NCI-H774 (cell line): ENCODE results near the gene YARS1.

ENCODE experiments used
- DNase-seq: peaks from one replicate; lab custom pipeline; 2025; lab: John Stamatoyannopoulos, UW

Gene YARS1

DNA sequence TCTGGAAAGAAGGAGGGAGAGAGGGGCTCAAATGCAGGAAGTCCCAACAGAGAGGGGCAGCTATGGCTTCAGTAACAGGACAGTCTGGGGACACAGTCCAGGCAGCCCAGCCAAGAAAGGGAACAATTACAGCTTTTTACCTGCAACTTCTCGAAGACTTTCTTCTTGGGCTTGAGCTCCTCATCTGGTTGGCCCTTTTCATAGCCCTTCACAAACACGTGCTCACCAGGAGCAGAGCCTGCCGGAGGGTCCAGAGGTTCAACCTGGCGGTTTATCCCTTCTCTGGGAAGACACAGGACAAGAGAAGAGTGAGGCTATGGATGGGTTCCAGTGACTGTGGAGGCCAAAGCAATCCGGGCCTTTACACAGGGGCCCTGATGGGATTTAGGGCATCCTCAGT is 37.9 kb downstream of the YARS1 start:
- no peak for DNase-seq

DNA sequence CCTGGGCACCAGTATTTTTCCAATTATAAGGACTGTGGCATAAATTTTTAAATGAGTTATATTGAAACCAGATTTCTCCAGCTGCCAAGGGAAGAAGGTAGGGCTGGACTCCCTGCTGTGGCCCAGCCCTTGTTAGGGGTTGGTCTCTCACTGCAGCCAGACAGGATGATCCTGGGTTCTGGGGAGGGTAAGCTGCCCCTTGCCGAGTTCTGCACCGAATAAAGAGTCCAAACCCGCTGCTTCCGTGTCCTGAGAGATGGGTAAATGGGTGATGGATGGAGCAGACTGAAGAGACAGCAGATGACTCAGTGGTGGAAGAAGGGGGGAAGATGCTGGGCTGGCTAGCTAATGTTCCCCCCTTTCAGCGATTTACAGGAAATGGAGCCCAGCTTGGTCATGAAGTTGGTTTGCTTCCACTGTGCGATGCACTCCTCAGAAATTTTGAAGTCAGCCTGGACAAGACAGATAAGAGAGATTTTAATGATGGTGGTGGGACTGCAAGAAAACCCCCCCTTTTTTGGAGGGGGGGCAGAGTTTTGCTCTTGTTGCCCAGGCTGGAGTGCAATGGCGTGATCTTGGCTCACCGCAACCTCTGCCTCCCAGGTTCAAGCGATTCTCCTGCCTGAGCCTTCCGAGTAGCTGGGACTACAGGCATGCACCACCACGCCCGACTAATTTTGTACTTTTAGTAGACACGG is 41.4 kb downstream of the YARS1 start:
- DNase-seq: no peak

DNA sequence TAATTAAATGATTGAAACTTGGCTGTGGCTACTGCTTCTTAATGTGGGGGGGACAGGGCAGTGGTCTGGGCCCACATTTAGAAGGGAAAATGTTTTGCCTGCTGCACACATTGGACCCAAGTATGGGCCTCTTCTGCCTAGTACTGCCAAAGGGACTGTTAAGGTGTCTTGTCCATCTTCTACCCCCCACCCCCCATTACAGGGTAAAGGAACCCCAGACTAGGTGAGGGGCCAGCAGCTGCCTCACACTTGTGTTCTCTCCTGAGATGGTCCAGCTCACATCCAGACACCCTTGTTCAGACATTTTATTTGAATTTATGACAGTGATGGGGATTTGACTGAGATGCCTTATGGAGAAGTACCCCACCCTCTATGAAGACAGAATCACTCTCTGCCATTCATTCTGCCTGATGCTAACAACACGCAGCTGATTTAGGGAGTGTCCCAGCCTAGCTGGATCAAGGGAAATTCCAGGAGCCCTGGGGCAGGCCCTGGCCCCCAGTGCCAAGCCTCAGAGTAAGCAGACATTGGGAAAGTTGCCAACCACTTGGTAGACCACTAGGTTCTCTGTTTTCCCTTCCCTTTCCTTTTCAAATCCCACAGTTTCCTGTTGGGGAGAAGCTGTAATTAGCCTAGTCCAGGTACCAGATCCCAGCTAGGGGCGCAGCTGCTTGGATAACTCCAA is 42.1 kb downstream of the YARS1 start:
- no peak for DNase-seq

DNA sequence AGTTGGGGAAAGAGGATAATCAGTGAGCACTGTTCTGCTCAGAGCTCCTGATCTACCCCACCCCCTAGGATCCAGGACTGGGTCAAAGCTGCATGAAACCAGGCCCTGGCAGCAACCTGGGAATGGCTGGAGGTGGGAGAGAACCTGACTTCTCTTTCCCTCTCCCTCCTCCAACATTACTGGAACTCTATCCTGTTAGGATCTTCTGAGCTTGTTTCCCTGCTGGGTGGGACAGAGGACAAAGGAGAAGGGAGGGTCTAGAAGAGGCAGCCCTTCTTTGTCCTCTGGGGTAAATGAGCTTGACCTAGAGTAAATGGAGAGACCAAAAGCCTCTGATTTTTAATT is 42.7 kb downstream of the YARS1 start:
- no peak for DNase-seq

DNA sequence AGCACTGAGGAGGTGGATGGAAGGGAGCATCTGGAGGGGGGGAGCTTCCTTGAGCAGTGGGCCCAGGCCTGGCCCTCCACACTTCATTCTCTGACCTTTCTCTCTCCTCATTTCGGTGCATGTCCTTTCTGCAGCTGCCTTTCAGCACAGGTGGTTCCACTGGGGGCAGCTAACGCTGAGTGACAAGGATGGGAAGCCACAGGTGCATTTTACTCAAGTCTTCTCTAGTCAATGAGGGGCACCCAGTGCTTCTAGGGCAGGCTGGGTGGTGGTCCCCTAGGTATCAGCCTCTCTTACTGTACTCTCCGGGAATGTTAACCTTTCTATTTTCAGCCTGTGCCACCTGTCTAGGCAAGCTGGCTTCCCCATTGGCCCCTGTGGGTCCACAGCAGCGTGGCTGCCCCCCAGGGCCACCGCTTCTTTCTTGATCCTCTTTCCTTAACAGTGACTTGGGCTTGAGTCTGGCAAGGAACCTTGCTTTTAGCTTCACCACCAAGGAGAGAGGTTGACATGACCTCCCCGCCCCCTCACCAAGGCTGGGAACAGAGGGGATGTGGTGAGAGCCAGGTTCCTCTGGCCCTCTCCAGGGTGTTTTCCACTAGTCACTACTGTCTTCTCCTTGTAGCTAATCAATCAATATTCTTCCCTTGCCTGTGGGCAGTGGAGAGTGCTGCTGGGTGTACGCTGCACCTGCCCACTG is 43.2 kb downstream of the YARS1 start:
- no peak for DNase-seq

DNA sequence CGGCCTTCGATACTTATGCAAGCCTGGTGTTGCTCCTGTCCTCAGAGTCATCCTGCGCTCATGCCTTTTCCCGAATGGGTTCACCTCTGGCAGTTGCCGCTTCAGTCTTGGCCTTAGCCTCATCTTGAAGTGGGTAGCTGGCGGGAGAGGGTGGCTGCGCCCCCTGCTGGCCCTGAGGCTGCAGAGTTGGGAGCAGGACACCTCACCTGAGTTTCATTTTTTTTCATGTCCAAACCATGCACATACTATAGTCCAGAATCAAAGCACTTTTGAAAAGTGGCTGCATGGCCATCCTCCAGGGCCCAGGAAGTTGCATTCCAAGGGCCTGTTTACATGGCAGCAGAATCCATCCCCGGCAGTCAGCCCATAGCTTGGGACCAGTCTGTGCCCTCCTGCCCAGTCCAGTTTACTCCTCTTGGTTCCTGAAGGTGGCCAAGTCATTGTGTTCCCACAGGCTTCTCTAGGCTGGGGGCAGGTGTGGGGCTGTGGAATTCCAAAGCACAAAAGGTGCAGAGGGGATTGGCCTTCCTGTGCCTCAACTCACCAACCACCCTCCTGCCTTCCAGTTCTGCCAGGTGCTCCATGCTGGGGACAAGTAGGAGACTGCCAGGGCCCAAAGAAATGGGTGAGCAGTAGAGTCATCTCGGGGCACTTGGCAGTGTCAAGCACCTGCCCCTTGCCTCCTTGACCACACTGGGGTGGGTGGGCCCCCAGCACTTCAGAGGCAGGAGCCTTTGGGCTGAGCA is 44.0 kb downstream of the YARS1 start:
- peak; percentile 82 for DNase-seq

DNA sequence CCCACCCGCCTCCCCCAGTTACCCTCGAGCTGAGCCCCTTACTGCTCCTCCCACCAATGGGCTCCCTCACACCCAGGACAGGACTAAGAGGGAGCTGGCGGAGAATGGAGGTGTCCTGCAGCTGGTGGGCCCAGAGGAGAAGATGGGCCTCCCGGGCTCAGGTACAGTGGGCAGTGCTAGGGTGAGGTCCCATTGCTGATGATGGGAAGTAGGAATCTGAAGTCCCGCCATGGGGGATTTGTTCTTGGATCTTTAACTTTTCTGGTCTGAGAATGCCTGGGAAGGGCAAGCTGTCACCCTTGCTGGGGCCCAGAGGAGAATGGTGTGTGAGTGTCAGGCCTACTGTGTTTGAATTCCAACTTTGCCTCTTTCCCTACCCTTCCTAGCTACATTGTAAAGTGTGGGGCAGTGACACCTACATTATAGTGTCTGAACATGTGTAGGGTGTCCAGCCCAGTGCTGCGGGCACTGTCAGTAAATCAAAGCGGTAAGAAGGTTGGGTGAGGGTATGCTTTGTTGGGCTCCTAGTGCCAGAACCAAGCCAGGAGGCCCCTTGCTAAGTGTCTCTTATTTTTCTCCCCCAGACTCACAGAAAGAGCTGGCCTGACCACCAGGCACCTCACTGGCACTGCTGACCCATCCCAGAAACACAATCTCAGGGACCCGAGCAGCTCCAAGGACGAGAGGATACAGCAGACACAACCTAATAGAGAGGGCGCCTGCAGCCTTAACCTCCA is 44.7 kb downstream of the YARS1 start:
- no peak for DNase-seq

DNA sequence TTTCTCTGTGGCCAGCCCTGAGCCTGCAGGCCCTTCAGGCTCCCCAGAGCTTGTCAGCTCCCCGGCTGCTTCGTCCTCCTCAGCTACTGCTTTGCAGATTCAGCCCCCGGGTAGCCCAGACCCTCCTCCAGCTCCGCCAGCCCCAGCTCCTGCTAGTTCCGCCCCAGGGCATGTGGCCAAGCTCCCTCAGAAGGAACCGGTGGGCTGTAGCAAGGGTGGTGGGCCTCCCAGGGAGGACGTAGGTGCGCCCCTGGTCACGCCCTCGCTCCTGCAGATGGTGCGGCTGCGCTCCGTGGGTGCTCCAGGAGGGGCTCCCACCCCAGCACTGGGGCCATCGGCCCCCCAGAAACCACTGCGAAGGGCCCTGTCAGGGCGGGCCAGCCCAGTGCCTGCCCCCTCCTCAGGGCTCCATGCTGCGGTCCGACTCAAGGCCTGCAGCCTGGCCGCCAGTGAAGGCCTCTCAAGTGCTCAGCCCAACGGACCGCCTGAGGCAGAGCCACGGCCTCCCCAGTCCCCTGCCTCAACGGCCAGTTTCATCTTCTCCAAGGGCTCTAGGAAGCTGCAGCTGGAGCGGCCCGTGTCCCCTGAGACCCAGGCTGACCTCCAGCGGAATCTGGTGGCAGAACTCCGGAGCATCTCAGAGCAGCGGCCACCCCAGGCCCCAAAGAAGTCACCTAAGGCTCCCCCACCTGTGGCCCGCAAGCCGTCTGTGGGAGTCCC is 45.4 kb downstream of the YARS1 start:
- no peak for DNase-seq

DNA sequence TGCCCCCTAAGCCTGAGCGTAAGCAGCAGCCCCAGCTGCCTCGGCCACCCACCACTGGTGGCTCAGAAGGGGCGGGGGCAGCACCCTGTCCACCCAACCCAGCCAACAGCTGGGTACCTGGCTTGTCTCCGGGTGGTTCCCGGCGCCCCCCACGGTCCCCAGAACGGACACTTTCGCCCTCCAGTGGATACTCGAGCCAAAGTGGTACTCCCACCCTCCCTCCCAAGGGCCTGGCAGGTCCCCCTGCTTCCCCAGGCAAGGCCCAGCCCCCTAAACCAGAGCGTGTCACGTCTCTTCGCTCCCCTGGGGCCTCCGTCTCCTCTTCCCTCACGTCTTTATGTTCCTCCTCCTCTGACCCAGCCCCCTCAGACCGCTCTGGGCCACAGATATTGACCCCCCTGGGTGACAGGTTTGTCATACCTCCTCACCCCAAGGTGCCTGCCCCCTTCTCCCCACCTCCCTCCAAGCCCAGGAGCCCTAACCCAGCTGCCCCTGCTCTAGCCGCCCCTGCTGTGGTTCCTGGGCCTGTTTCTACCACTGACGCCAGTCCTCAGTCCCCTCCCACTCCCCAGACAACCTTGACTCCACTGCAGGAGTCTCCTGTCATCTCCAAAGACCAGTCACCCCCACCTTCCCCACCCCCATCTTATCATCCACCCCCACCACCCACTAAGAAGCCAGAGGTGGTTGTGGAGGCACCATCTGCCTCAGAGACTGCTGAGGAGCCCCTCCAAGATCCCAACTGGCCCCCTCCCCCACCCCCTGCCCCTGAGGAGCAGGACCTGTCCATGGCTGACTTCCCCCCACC is 46.2 kb downstream of the YARS1 start:
- no peak for DNase-seq

DNA sequence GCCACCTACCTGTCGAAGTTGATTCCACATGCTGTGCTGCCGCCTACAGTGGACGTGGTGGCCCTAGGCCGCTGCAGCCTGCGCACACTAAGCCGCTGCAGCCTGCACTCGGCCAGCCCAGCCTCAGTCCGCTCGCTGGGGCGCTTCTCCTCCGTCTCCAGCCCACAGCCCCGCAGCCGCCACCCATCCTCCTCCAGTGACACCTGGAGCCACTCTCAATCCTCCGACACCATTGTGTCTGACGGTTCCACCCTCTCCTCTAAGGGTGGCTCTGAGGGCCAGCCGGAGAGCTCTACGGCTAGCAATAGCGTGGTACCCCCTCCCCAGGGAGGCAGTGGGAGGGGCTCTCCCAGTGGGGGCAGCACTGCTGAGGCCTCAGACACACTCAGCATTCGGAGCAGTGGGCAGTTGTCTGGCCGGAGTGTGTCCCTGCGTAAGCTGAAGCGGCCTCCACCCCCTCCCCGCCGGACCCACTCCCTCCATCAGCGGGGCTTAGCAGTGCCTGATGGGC is 46.9 kb downstream of the YARS1 start:
- DNase-seq: no peak

DNA sequence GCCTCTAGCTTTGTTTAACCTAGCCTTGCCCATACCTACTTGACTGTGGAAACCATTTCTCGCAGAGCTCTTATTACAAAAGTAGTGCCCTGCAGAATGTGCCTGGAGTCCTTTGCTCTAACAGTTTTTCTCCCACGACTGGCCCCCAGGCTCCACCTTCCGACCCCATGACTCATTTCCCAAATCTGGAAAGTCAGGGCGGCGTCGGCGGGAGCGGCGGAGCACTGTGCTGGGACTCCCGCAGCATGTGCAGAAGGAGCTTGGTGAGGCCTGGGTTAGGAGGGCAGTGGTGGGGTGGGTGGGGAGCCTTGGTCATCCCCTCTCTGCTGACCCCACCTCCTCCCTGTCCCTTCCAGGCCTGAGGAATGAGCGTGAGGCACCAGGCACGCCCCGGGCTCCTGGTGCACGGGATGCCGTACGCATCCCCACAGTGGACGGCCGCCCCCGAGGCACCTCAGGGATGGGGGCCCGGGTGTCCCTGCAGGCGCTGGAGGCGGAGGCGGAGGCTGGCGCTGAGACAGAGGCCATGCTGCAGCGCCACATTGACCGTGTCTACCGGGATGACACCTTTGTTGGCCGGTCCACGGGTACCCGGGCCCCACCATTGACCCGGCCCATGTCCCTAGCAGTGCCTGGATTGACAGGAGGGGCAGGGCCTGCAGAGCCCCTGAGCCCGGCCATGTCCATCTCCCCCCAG is 47.5 kb downstream of the YARS1 start:
- DNase-seq: no peak

DNA sequence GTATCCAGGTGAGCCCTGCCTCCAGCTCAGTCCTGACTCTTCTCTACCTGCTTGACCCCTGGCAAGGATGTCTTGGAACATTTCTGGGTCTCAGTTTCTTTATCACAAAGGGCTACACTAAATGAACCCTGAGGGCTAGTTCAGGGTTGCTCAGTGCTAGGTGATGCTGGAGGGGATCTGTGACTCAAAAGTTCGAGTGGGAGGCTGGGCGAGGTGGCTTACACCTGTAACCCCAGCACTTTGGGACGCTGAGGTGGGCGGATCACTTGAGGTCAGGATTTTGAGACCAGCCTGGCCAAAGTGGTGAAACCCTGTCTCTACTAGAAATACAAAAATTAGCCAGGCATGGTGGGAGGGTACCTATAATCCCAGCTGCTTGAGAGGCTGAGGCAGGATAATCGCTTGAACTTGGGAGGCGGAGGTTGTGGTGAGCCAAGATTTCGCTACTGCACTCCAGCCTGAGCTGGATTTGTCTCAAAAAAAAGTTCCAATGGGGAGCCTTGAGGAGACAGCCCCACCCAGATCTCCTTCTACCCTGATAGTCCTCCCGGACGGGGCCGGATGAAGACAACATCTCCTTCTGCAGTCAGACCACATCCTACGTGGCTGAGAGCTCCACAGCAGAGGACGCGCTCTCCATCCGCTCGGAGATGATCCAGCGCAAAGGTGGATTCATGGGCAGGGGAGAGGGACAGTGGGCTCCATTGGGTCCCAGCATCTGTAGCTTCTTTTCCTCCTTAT is 48.9 kb downstream of the YARS1 start:
- no peak for DNase-seq

DNA sequence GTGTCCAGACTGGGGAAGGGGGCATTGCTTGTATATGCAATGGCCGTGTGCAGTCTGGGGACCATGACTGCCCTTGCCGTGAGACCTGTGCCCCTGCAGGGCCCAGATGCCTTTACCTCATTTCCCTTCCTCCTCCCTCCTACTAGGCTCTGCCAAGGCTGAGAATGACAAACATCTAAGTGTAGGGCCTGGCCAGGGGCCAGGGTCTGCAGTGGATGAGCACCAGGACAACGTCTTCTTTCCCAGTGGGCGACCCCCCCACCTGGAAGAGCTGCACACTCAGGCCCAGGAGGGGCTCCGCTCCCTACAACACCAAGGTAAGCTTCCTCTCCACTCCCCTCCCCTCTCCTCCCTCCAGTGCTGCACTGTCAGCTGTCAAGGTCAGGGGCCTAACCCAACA is 49.5 kb downstream of the YARS1 start:
- DNase-seq: no peak

DNA sequence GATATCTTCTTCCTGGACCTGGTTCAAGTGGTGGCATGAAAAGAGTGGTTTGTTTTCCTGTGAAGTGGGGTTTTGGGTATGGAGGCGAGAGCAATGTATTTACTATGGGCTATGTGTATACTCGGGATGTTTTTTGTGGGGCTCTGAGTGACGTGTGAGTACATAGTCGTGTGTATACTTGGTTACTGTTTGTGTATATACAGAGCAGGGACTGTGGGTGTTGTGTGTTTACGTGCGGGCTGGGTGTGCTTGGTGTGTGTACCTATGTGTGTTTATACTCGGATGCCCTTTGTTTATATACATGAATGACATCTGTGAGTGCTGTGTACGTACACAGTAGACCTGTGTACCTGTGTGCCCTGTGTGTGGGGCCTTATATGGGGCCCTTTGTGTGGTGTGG is 50.0 kb downstream of the YARS1 start:
- DNase-seq: peak; percentile 17

DNA sequence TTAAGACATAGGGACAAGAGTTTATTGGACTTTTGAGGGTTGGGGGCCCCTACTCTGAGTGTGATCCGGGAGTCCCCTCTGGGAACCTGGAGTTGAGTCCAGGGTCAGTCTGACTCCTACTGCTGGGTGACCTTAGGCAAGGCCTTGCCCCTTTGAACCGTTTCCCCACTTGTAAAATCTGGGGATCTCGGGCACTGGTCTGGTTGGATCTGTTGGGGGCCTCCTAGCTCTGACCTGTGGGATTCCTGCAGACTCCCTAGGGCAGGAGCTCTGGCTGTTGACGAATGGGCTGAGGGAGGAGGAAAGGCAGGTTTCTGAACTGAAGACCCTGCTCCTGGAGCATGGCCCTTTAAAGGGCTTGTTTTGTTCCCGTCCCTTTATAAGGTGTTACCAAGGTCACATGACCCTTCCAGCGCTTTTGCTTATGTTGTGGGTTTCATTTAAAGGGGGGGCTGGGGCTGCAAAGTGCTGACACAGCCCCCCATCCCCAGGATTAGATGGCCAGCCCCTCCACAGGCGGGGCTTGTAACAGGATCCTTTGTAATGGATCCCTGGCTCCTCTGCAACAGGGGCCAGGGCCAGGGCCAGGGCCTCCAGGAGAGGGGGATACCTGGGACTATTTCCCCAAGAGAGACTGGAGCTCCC is 50.7 kb downstream of the YARS1 start:
- no peak for DNase-seq

DNA sequence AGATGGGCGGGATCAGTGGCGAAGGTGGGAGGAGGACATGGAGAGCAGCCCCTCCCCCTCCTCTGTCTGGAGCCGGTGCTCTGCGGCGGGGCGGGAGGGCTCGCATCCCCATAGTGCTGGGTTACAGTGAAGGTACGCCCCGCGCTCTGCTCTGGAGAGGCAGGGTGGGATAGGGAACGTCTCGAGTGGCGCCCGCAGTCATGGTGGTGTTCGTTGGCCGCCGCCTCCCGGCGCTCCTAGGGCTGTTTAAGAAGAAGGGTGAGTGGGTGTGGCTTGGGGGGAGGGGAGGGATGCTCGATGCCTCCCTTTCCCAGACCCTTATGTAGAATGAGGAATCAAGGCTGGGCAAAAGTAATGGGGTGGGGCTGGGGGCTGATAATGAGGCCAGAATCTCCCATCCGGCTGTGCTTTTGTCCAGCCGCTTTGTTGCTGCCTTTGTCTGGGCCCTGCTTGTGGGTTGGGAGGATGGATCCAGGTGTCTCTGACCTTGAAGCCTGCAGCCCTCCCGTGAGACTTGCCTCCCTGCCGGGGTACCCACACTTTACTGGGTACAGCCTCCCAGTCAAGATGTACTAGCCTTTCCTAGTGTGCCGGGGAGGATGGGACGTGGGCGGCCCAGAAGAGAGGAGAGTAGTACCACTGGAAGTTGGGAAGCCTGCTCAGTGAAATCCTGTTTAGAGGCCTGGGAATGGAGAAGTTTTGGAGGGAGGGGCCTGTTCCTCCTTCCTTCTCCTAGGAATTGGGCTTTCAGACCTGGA is 51.4 kb downstream of the YARS1 start:
- no peak for DNase-seq

DNA sequence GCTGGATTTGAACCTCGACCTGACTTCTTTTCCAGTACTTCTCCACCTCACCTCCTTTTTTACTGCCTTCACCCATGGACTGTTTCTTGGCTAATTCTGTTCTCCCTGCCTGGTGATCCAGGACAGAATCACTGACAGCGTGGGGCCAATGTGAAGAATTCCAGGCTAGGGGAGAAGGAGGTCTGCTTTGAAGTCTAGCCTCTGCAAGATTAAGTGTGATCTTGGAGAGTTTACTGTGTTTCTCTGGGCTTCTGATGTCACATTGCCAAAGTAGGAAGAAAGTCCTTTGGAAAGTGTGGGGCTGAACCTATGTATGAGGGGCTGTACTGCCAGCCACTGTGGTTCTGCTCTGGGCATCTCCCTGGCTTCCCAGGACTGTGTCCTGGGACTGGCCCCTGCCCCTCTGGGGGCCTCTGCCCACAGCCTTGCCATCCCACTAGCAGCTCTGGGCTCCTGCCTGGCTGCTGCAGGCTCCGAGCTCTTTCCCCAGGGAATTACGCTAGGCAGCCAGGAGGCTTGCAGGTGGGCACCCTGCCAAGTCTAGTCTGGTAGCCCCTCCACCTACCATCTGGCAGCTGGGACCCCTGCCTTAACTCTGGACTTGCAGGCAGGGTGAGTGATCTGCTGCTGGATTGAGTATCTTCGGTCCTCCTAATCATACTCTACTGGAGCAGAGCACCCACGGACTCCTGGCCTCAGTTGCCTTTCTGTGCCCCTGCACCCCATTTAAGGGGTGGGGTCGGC is 52.2 kb downstream of the YARS1 start:
- DNase-seq: no peak
